ENCODE data around the gene SKA2.
"Not testable (repeated sequence)": the region's sequence is repeated elsewhere in the genome, so short reads cannot be mapped to it uniquely, and the experiment has no call there.

Gene SKA2

DNA sequence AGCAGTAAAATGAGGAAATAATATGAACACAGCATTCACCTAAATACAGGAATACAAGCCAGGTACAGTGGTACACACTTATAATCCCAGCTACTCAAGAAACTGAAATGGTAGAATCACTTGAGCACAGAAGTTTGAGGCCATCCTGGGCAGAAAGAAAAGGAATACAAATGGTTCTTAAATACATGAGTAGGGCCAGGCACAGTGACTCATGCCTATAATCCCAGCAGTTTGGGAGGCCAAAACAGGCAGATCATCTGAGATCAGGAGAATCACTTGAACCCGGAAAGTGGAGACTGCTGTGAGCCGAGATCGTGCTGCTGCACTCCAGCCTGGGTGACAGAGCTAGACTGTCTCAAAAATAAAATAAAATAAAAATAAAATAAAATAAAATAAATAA, 31.9 kb upstream of the SKA2 start:
- H3K4me3 ChIP-seq = no peak overlapping the region
- H3K36me3 ChIP-seq = no peaks in the 10 kb centered on the region
- DNase-seq = no peak
- TF ChIP-seq, protein P1, sequence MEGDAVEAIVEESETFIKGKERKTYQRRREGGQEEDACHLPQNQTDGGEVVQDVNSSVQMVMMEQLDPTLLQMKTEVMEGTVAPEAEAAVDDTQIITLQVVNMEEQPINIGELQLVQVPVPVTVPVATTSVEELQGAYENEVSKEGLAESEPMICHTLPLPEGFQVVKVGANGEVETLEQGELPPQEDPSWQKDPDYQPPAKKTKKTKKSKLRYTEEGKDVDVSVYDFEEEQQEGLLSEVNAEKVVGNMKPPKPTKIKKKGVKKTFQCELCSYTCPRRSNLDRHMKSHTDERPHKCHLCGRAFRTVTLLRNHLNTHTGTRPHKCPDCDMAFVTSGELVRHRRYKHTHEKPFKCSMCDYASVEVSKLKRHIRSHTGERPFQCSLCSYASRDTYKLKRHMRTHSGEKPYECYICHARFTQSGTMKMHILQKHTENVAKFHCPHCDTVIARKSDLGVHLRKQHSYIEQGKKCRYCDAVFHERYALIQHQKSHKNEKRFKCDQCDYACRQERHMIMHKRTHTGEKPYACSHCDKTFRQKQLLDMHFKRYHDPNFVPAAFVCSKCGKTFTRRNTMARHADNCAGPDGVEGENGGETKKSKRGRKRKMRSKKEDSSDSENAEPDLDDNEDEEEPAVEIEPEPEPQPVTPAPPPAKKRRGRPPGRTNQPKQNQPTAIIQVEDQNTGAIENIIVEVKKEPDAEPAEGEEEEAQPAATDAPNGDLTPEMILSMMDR (IDR thresholded peaks at IDR 0.05) = no peak
- intact Hi-C loops (cut with DNase I; ENCODE audit: low total_unique reads) = no loop called here
- H3K9me3 ChIP-seq = no peaks in the 10 kb centered on the region
- no peak overlapping the region for H3K27ac ChIP-seq
- H3K4me1 ChIP-seq = no peaks in the 10 kb centered on the region
- no peaks in the 10 kb centered on the region for H3K27me3 ChIP-seq

DNA sequence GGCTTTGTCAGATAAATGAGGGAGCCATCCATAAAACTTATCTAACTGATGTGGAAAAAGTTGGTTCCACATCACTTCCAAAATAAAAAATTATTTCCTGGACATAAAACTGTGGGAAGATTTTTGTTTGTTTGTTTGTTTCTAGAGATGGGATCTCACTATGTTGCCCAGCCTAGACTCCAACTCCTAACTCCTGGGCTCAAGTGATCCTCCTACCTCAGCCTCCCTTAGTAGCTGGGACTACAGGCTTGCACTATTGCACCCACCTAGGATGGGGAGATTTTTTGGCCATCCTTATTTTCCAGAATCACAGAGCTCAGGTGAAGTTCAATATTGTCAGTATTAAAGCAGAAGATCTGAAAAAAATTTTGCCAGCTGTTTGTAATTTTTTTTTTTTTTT, 31.0 kb upstream of the SKA2 start:
- Histone ChIP-seq H3K36me3 (no peaks in the 10 kb centered on the region), H3K9me3 (no peaks in the 10 kb centered on the region), H3K4me3 (no peak overlapping the region), H3K27ac (no peak overlapping the region), H3K4me1 (no peaks in the 10 kb centered on the region), H3K27me3 (no peaks in the 10 kb centered on the region)
- intact Hi-C loops (cut with DNase I; ENCODE audit: low total_unique reads) = no loop called here
- TF ChIP-seq, protein P1 (IDR thresholded peaks at IDR 0.05) = no peak
- DNase-seq = no peak

DNA sequence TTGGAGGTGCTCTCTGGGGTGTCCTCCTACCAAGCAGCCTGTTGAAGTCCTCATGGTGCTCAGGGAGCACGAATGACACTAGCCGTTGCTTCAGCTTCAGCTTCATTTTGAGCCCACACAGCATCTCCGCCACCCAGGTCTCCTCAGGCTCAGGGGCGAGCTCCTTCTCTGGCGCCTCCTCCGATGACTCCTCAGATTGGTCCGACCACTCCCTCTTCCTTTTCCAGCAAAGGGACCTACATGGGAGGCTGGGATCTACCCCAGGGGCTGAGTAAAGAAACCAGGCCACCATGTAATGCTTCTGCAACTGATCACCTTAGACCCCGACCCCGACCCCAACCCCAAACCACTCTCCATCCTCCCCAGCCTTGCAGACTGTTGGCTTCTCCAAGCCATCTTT, 26.5 kb upstream of the SKA2 start:
- TF ChIP-seq, protein P1 (IDR thresholded peaks at IDR 0.05) = no peak
- no peak for DNase-seq
- no peaks in the 10 kb centered on the region for H3K36me3 ChIP-seq
- intact Hi-C loops (cut with DNase I; ENCODE audit: low total_unique reads) = no loop called here
- no peaks in the 10 kb centered on the region for H3K27me3 ChIP-seq
- H3K9me3 ChIP-seq = no peaks in the 10 kb centered on the region
- H3K4me3 ChIP-seq = no peak overlapping the region
- H3K4me1 ChIP-seq = no peaks in the 10 kb centered on the region
- H3K27ac ChIP-seq = no peak overlapping the region

DNA sequence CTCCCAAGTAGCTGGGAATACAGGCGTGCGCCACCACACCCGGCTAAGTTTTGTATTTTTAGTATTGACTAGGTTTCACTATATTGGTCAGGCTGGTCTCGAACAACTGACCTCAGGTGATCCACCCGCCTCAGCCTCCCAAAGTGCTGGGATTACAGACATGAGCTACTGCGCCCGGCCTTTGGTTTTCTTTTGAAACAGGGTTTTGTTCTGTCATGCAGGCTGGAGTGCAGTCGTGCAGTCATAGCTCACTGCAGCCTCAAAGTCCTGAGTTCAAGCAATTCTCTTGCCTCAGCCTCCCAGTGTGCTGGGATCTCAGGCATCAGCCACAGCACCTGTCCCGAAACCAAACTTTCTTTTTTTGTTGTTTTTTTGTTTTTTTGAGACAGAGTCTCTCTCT, 25.6 kb upstream of the SKA2 start:
- Histone ChIP-seq H3K27ac (no peak overlapping the region), H3K9me3 (no peaks in the 10 kb centered on the region), H3K36me3 (no peaks in the 10 kb centered on the region), H3K4me3 (no peak overlapping the region), H3K4me1 (no peaks in the 10 kb centered on the region), H3K27me3 (no peaks in the 10 kb centered on the region)
- intact Hi-C loops (cut with DNase I; ENCODE audit: low total_unique reads) = no loop called here
- TF ChIP-seq, protein P1 (IDR thresholded peaks at IDR 0.05) = no peak
- DNase-seq = no peak

DNA sequence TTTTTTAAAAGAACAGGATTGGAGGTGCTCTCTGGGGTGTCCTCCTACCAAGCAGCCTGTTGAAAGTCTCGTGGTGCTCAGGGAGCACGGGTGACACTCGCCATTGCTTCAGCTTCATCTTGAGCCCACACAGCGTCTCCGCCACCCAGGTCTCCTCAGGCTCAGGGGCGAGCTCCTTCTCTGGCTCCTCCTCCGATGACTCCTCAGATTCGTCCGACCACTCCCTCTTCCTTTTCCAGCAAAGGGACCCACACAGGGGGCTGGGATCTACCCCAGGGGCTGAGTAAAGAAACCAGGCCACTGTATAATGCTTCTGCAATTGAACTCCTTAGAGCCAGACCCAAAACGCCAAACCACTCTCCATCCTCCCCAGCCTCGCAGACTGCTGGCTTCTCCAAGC, 24.6 kb upstream of the SKA2 start:
- intact Hi-C loops (cut with DNase I; ENCODE audit: low total_unique reads) = not testable (repeated sequence)

DNA sequence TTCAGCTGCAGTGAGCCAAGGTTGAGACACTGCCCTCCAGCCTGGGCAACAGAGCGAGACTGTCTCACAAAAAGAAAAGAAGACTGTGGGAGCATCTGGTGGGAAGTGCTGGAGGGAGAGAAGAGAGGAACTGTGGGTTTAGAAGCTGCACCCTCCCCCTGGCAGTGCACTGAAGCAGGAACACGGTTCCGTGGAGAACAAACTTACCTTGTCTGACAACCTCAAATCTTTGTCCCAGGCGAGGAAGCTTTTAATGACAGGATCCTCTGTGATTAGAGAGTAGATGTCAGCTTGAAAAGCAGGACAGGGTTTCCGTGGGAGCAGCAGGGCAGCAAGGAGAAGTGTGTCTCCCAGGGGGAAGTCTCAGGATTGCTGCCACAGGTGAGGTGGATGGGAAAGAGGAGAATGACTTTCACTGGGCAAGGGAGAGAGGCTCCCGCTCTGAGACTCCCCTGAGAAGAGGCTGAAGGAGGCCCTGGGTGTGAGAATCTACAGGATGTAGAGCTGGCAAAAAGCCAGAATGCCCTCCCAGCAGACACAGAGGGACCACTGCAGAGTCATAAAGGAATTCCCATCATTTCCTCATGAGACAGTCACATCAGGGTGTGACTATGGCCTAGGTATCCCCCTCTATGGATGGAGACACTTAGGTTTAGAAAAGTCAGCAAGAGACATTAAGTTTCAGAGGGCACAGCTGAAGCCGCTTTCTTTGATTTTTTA, 23.4 kb upstream of the SKA2 start:
- intact Hi-C loops (cut with DNase I; ENCODE audit: low total_unique reads) = no loop called here
- TF ChIP-seq, protein P1 (IDR thresholded peaks at IDR 0.05) = no peak
- no peak for DNase-seq
- Histone ChIP-seq H3K9me3 (no peaks in the 10 kb centered on the region), H3K36me3 (no peaks in the 10 kb centered on the region), H3K27ac (no peak overlapping the region), H3K27me3 (no peaks in the 10 kb centered on the region), H3K4me1 (no peaks in the 10 kb centered on the region), H3K4me3 (no peak overlapping the region)

More for the DNA sequence above, 24.6 kb upstream of the SKA2 start:
- H3K4me3 ChIP-seq, DNase-seq, H3K9me3 ChIP-seq, H3K4me1 ChIP-seq, H3K36me3 ChIP-seq, H3K27me3 ChIP-seq, H3K27ac ChIP-seq: not testable (repeated sequence)

Measured in tibial artery (tissue), 4 donors.